ENCODE data around the gene DSCAML1.

DSCAML1 gene

GRCh38 chr11:117610045-117610444, 187.0 kb downstream of the DSCAML1 start:
- no peak overlapping the region for H3K4me3 ChIP-seq
- H3K9me3 ChIP-seq (replicated peaks in 1 of 11), result peaks cover 0 to 7% (median 0%) of the 10 kb centered on the region in 11 experiments; a peak in 7 of 22 replicates
- peak overlapping the region in 5 of 11 experiments; percentile 1 to 61 (median 51); a peak in 7 of 22 replicates for H3K4me2 ChIP-seq
- no peaks in the 10 kb centered on the region for H3K36me3 ChIP-seq
- H3K27ac ChIP-seq, result no peak overlapping the region
- peaks cover 0 to 12% (median 0%) of the 10 kb centered on the region in 11 experiments; a peak in 1 of 22 replicates for H4K20me1 ChIP-seq
- no peaks in the 10 kb centered on the region for H3K27me3 ChIP-seq
- TF ChIP-seq Cebpa-rat (IDR thresholded peaks at IDR 0.05), result no peak
- peaks cover 0 to 20% (median 10%) of the 10 kb centered on the region in 10 experiments; a peak in 11 of 20 replicates for H3K4me1 ChIP-seq
- H3K9ac ChIP-seq, result no peak overlapping the region

GRCh38 chr11:117607449-117607848, 189.6 kb downstream of the DSCAML1 start:
- Histone ChIP-seq H3K4me1 (peaks cover 0 to 20% (median 9%) of the 10 kb centered on the region in 10 experiments; a peak in 11 of 20 replicates), H3K36me3 (no peaks in the 10 kb centered on the region), H3K27ac (no peak overlapping the region), H3K9me3 (replicated peaks in 1 of 11) (no peaks in the 10 kb centered on the region), H3K4me2 (no peak overlapping the region; a peak in 2 of 22 replicates), H3K4me3 (no peak overlapping the region), H3K9ac (no peak overlapping the region), H3K27me3 (no peaks in the 10 kb centered on the region), H4K20me1 (peaks cover 0 to 17% (median 0%) of the 10 kb centered on the region in 11 experiments; a peak in 1 of 22 replicates)
- TF ChIP-seq Cebpa-rat (IDR thresholded peaks at IDR 0.05), result no peak

- Histone ChIP-seq H4K20me1 (0 out of 22 replicates have a peak, but pooled peaks cover 0 to 17% (median 0%) of the 10 kb centered on the region in 11 experiments), H3K27ac (no peak overlapping the region), H3K4me2 (peak overlapping the region in 3 of 11 experiments; percentile 14 to 44 (median 38); a peak in 4 of 22 replicates), H3K4me3 (no peak overlapping the region), H3K9ac (no peak overlapping the region), H3K36me3 (no peaks in the 10 kb centered on the region), H3K4me1 (peaks cover 0 to 20% (median 9%) of the 10 kb centered on the region in 10 experiments; a peak in 11 of 20 replicates), H3K27me3 (no peaks in the 10 kb centered on the region), H3K9me3 (replicated peaks in 1 of 11) (no peaks in the 10 kb centered on the region)
- TF ChIP-seq Cebpa-rat (IDR thresholded peaks at IDR 0.05), result no peak
Observed at GRCh38 chr11:117606790-117607189, 190.2 kb downstream of the DSCAML1 start.

- peak overlapping the region in 6 of 11 experiments; percentile 14 to 47 (median 23); a peak in 10 of 22 replicates for H3K4me2 ChIP-seq
- H3K4me1 ChIP-seq, result peaks cover 0 to 20% (median 9%) of the 10 kb centered on the region in 10 experiments; a peak in 11 of 20 replicates
- H3K9ac ChIP-seq, result no peak overlapping the region
- no peaks in the 10 kb centered on the region for H3K9me3 ChIP-seq (replicated peaks in 1 of 11)
- no peak overlapping the region for H3K27ac ChIP-seq
- H3K36me3 ChIP-seq, result no peaks in the 10 kb centered on the region
- no peak for TF ChIP-seq Cebpa-rat (IDR thresholded peaks at IDR 0.05)
- no peak overlapping the region for H3K4me3 ChIP-seq
- no peaks in the 10 kb centered on the region for H3K27me3 ChIP-seq
- 0 out of 22 replicates have a peak, but pooled peaks cover 0 to 17% (median 0%) of the 10 kb centered on the region in 11 experiments for H4K20me1 ChIP-seq
Observed at GRCh38 chr11:117606211-117606610, 190.8 kb downstream of the DSCAML1 start.

- Histone ChIP-seq H3K9me3 (replicated peaks in 1 of 11) (no peaks in the 10 kb centered on the region), H3K27me3 (no peaks in the 10 kb centered on the region), H4K20me1 (0 out of 22 replicates have a peak, but pooled peaks cover 0 to 21% (median 0%) of the 10 kb centered on the region in 11 experiments), H3K4me3 (no peak overlapping the region), H3K27ac (no peak overlapping the region), H3K9ac (no peak overlapping the region), H3K36me3 (no peaks in the 10 kb centered on the region), H3K4me1 (peaks cover 0 to 19% (median 11%) of the 10 kb centered on the region in 10 experiments; a peak in 12 of 20 replicates), H3K4me2 (no peak overlapping the region)
- TF ChIP-seq Cebpa-rat (IDR thresholded peaks at IDR 0.05), result no peak
Observed at GRCh38 chr11:117605331-117605730, 191.7 kb downstream of the DSCAML1 start.

GRCh38 chr11:117604336-117604995, 192.6 kb downstream of the DSCAML1 start:
- Histone ChIP-seq H3K27me3 (no peaks in the 10 kb centered on the region), H3K4me1 (peaks cover 0 to 15% (median 7%) of the 10 kb centered on the region in 10 experiments; a peak in 10 of 20 replicates), H3K27ac (no peak overlapping the region), H3K9ac (no peak overlapping the region), H3K9me3 (replicated peaks in 1 of 11) (no peaks in the 10 kb centered on the region), H3K4me3 (no peak overlapping the region), H3K36me3 (no peaks in the 10 kb centered on the region), H4K20me1 (0 out of 22 replicates have a peak, but pooled peaks cover 0 to 26% (median 0%) of the 10 kb centered on the region in 11 experiments), H3K4me2 (no peak overlapping the region)
- no peak for TF ChIP-seq Cebpa-rat (IDR thresholded peaks at IDR 0.05)

GRCh38 chr11:117603932-117604331, 193.1 kb downstream of the DSCAML1 start:
- no peaks in the 10 kb centered on the region for H3K36me3 ChIP-seq
- H3K4me2 ChIP-seq, result no peak overlapping the region
- H3K27ac ChIP-seq, result no peak overlapping the region
- no peak overlapping the region for H3K4me3 ChIP-seq
- no peaks in the 10 kb centered on the region for H3K27me3 ChIP-seq
- H3K4me1 ChIP-seq, result peaks cover 0 to 15% (median 7%) of the 10 kb centered on the region in 10 experiments; a peak in 10 of 20 replicates
- H4K20me1 ChIP-seq, result 0 out of 22 replicates have a peak, but pooled peaks cover 0 to 26% (median 0%) of the 10 kb centered on the region in 11 experiments
- TF ChIP-seq Cebpa-rat (IDR thresholded peaks at IDR 0.05), result no peak
- H3K9ac ChIP-seq, result no peak overlapping the region
- H3K9me3 ChIP-seq (replicated peaks in 1 of 11), result no peaks in the 10 kb centered on the region

- Histone ChIP-seq H3K27me3 (no peaks in the 10 kb centered on the region), H3K9ac (no peak overlapping the region), H3K4me2 (no peak overlapping the region), H3K9me3 (replicated peaks in 1 of 11) (no peaks in the 10 kb centered on the region), H4K20me1 (peaks cover 0 to 16% (median 0%) of the 10 kb centered on the region in 11 experiments; a peak in 2 of 22 replicates), H3K4me3 (no peak overlapping the region), H3K4me1 (peaks cover 0 to 11% (median 4%) of the 10 kb centered on the region in 10 experiments; a peak in 8 of 20 replicates), H3K36me3 (no peaks in the 10 kb centered on the region), H3K27ac (no peak overlapping the region)
- TF ChIP-seq Cebpa-rat (IDR thresholded peaks at IDR 0.05), result no peak
Observed at GRCh38 chr11:117601006-117601708, 195.9 kb downstream of the DSCAML1 start.
